HG02938 (cell line): ENCODE results near the gene MAS1L.

Experiments used
- ATAC-seq: cut with Tn5 transposase; IDR thresholded peaks from one replicate; pipeline ENCODE4 v1.9.1; 2021; ENCODE audit warnings: mild to moderate bottlenecking, moderate library complexity; ENCODE audit not compliant: unreplicated experiment

MAS1L gene

GRCh38 chr6:29510746-29511300 is 23.1 kb upstream of the MAS1L start:
- ATAC-seq, result no peak

- ATAC-seq, result no peak
Observed at GRCh38 chr6:29510202-29510601, 22.4 kb upstream of the MAS1L start.

DNA sequence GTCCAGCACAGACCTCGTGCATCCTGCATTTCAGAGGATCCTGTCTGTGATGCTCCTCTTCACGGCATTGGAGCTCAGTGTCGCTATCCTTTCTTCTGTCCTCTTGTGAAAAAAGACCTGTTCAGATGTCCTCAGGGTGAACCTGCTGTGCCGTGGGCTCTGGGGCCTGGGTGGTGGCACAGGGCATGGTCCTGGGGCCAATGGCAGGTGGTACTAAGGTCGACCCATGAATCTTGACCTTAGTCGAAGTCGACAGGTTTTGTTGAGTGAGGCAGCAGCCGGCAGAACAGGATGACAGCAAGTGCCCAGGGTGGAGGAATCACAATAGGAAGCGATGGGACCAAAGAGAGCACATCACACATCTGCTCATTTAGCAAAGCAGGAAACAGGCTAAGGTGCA is 22.0 kb upstream of the MAS1L start:
- no peak for ATAC-seq

DNA sequence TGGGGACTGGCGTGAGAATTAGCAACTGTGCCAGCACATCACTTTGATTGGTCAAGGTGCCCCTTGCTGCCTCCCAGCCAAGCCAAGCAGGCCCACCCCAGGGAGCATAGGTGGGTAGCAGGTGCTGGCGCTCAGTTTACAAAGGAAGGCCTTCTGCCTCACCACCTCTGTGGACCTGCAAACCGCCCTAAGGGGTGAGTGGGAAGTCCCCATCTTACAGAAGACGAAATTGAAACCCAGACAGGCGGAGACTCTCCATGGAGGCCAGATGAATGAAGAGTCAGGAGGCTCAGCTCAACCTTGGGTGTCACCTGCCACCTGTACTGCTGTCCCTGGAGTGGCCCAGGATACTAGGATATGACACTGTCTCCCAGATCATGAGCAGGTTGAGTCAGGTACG is 21.5 kb upstream of the MAS1L start:
- peak; percentile 67 for ATAC-seq

DNA sequence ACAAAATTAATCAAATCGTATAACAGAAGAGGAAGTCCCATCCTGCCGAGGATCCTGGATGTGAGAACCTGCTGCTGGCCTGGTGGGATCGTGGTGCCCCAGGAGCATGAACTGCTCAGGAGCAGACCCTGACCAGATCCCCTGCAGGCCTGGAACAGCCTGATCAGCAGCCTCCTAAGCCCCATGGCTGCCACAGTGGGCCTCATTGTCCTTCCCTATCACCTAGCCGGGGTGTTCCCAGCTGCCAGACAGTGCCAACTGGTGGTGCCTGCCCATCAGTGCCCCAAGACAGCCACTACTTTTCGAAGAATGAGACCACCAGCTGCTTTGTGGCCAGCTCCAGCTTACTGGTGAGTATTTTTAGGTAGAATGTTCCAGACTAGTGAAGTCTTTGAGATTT is 19.6 kb upstream of the MAS1L start:
- no peak for ATAC-seq

- no peak for ATAC-seq
Observed at GRCh38 chr6:29506446-29507067, 18.8 kb upstream of the MAS1L start.

DNA sequence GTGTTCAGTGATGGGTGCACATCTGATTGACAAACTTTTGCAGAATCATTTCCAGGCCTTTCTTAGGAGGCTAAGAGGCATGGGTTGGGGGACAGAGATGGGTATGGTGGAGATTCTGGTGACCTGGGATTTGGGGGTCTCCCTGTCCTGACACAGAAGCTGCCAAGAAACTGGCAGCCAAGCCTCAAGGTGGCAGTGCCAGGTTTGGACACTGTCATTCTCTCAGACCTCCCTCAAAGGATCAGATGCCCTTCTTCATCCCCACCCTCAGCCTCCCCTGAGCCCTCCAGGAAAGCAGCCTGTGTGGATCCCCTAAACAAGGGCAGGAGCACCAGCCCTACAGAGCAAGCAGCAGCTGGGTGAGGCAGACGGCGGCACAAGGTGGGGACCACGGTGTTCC is 18.1 kb upstream of the MAS1L start:
- no peak for ATAC-seq

GRCh38 chr6:29504961-29505360 is 17.2 kb upstream of the MAS1L start:
- ATAC-seq, result no peak

DNA sequence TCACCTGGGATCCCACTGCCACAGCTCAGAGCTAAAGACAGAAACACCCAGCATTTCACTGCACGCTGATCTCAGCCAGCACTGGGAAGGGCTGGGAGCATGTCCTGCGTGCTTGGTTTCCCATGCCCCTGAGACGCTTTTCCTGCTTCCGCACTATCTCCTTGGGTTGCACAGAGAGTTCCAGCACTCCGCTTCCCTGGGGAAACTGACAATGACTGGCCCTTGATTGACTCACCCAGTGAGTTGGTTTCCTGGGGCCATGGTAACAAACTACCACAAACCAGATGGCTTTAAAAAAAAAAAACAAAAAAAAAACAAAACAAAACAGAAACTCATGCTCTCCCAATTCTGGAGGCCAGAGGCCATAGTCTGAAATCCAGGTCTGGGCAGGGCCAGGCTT is 14.8 kb upstream of the MAS1L start:
- ATAC-seq, result no peak

DNA sequence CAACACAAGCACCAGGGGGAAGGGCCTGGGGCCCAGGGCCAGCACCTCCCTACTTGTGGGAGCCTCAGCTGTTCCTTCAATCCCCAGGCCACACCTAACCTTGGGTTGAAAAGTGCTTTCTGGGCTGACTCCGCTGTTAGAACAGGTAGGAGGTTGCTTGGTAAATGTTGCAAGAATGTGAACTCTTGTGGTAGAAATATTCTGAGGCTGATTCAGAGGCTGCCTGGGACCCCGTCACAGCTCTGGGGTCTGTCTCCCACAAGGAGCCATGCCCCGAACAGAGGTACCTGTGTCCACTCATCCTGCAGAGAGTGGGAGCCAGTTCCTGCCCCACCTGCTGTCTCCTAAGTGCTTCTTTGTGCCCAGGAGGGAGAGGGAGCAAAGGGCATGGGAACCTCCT is 14.4 kb upstream of the MAS1L start:
- no peak for ATAC-seq

GRCh38 chr6:29501106-29501505 is 13.3 kb upstream of the MAS1L start:
- ATAC-seq, result no peak

GRCh38 chr6:29500594-29500993 is 12.8 kb upstream of the MAS1L start:
- no peak for ATAC-seq

- ATAC-seq, result no peak
Observed at GRCh38 chr6:29499704-29500103, 11.9 kb upstream of the MAS1L start.

DNA sequence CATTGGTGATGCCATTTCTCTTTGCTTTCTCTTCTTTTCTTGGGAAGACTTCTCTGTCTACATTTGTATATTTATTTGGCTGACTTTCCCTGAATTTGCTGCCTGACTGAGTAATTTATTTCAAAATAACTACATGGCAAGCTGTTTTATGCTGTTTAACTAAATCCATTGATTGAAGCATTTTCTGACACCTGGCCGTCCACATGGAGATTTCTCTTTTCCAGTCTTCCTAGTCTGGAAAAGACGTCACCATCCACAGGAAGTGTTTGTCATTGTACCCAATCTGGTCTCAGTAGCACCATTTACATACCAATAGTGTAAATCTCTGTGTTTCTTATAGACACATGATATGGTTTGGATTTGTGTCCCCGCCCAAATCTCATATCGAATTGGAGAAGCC is 9.2 kb upstream of the MAS1L start:
- ATAC-seq, result no peak

DNA sequence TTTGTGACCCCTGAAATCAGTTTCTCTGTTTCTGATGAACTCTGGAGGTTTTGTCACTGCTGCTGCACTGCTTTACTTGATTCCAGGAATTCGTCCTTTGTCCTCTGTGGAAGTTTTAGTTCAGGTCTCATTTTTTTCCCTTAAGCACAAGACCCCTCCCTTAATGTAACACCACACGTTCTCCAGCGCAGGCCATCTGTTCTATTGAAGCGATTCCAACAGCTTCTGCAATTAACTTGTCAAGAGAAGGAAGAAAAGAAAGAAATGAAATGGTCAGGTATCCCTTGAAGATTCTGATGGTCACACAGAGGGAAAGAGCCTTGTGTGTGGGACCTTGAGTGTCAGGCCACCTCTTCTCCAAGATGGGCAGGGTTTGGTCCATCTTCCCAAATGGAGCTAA is 7.8 kb upstream of the MAS1L start:
- no peak for ATAC-seq

DNA sequence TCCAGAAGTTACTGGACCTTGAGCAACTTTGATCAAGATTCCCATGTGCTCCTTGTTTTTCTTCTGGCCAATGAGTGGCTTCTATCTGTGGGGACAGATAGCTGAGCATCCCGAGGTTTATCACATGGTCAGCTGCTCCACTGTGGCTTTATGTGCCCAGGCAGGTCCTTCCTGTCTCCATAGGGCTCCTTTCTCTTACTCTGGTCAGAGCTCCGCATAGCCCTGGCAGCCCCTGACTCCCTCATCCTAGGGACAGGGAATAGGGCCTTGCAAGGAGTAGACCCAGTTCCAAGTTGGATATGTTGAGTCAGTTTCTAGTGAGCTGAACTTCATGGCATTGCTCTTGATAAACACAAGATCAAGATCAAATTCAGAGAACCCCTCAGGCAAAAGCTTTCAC is 6.4 kb upstream of the MAS1L start:
- no peak for ATAC-seq

DNA sequence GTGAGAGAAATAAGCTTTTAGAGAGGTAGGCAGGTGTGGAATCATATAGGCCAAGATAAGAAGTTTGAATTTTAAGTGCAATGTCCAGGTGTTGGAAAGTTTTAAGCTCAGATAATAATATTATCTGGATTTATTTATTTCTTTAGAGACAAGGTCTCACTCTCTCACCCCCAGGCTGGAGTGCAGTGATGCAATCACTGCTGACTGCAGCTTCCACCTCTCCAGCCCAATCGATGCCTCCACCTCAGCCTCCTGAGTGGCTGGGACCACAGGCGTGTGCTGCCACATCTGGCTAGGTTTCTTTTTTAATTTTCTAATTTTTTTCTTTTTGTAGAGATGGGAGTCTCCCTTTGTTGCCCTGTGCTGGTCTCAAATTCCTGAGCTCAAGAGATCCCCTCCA is 5.5 kb upstream of the MAS1L start:
- ATAC-seq, result no peak

- ATAC-seq, result no peak
Observed at GRCh38 chr6:29491574-29491973, 3.8 kb upstream of the MAS1L start.

DNA sequence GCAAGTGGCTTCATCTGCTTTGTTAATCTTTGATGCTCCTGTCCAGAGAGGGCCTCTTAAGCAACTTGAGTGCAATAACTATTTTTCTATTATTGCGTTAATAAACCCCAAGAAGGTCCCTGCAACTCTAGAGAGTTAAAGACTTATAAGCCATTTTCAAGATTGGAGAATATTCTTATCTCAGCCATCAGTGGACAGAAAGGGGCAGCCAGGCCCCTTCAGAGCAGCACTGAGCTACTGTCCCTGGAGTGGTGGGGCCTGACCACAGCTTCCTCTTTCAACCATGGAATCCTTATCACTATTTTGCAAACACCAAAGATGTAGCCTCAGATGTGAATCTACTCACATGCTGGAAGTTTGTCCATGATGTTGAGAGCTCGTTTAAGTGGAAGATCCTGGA is 2.8 kb upstream of the MAS1L start:
- ATAC-seq, result no peak

- no peak for ATAC-seq
Observed at GRCh38 chr6:29490055-29490454, 2.3 kb upstream of the MAS1L start.

GRCh38 chr6:29489286-29489685 is 1.5 kb upstream of the MAS1L start:
- ATAC-seq, result no peak

GRCh38 chr6:29488874-29489273 is 1.1 kb upstream of the MAS1L start:
- ATAC-seq, result no peak

DNA sequence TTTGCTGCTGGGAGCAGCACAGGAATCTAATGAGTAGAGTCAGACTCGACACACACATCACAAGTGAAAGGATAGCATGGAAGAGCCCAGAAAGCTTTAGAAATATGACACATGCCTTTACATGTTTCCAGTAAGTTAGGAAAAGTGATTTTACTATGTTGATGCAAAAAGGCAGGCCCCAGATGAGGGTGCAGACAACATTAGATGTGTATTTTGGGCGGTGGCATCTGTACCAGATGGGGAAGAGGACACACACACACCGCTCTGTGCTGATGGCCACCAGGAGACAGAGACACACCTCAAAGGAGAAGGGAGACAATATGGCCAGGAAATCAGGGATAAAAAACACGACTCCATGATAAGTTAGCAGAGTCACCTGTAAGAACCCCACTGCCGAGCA is 625 bp downstream of the MAS1L start:
- no peak for ATAC-seq
